Kidney epithelial cell (primary cell): ENCODE measurements around the gene MAP1LC3B2. TPM values are rescaled to one million over a fixed set of nuclear protein-coding genes. Genes with fewer than 3 reads are reported as not detected.

ENCODE experiments used
- DNase-seq: peaks from one replicate; pipeline ENCODE4 v3.0.0-alpha.2; 2010; ENCODE audit warnings: low read depth
- H3K27me3 ChIP-seq: 2 replicates; pipeline ENCODE4 v1.6.0; 2011; ENCODE audit warnings: low read length; ENCODE audit not compliant: control insufficient read depth, insufficient read depth
- H3K36me3 ChIP-seq: 2 replicates; pipeline ENCODE4 v1.5.1; 2011; ENCODE audit warnings: low read length; ENCODE audit not compliant: control insufficient read depth, insufficient read depth
- H3K4me3 ChIP-seq: 2 replicates; pipeline ENCODE4 v1.5.1; 2011; ENCODE audit warnings: low read depth, mild to moderate bottlenecking, control low read depth, low read length
- CTCF ChIP-seq: IDR thresholded peaks from 2 replicates; pipeline ENCODE4 v1.5.1; 2011; ENCODE audit warnings: mild to moderate bottlenecking, moderate library complexity, low read length, control low read depth, inconsistent platforms; ENCODE audit not compliant: insufficient read depth, poor library complexity, severe bottlenecking
- total RNA-seq: library from RNA; depleted of rRNA; stranded (reverse); fragments of >200 nt; gene quantifications from 2 replicates; pipeline ENCODE4 v1.2.3, GENCODE V29; 2015

MAP1LC3B2 gene
- total RNA-seq, 1 donor from 2014 or later, result 1.5 TPM

- no peak for DNase-seq
- Histone ChIP-seq H3K27me3 (peaks cover 2% of the 10 kb centered on the region), H3K4me3 (no peak overlapping the region), H3K36me3 (no peaks in the 10 kb centered on the region)
- no peak for TF ChIP-seq CTCF
Observed at GRCh38 chr12:116520801-116521471, 38.2 kb upstream of the MAP1LC3B2 start.

GRCh38 chr12:116524311-116524710, 34.9 kb upstream of the MAP1LC3B2 start:
- DNase-seq, result no peak
- H3K4me3 ChIP-seq, result no peak overlapping the region
- TF ChIP-seq CTCF, result no peak
- H3K36me3 ChIP-seq, result no peaks in the 10 kb centered on the region
- no peaks in the 10 kb centered on the region for H3K27me3 ChIP-seq

GRCh38 chr12:116524964-116525379, 34.2 kb upstream of the MAP1LC3B2 start:
- no peak for TF ChIP-seq CTCF
- no peaks in the 10 kb centered on the region for H3K36me3 ChIP-seq
- no peak for DNase-seq
- no peaks in the 10 kb centered on the region for H3K27me3 ChIP-seq
- H3K4me3 ChIP-seq, result no peak overlapping the region

DNA sequence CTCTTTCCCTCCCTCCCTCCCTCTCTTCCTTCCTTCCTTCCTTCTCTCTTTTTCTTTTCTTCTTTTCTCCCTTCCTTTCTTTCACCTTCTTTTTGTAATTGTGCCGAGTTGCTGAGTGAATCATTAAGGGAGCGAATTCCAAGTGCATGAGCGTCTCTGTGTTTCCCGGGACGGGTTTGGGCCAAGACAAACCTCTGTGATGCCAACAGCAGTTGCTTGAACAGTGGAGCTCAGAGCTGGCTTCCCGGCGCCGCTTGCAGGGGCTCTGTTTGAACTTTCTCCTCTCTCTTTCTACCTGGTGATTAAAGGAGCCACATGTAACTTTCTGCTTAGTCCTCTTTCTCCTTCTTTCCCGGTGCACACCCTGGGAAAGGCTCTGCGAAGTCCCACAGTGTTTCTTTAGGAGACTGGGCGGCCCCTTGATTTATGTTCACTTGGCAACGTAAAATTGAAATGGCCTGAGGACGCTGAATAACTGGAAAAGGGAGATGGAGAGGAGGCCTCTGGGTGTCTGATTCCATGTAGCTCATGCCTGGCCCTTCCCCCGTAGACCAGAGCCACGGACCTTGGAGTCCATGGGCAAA, 33.7 kb upstream of the MAP1LC3B2 start:
- no peak overlapping the region for H3K4me3 ChIP-seq
- H3K27me3 ChIP-seq, result peaks cover 2% of the 10 kb centered on the region
- no peaks in the 10 kb centered on the region for H3K36me3 ChIP-seq
- DNase-seq, result peak; percentile 76
- no peak for TF ChIP-seq CTCF

- no peak for DNase-seq
- Histone ChIP-seq H3K4me3 (no peak overlapping the region), H3K27me3 (peaks cover 7% of the 10 kb centered on the region), H3K36me3 (no peaks in the 10 kb centered on the region)
- no peak for TF ChIP-seq CTCF
Observed at GRCh38 chr12:116528065-116528464, 31.1 kb upstream of the MAP1LC3B2 start.

GRCh38 chr12:116528498-116528897, 30.7 kb upstream of the MAP1LC3B2 start:
- Histone ChIP-seq H3K36me3 (no peaks in the 10 kb centered on the region), H3K27me3 (peaks cover 7% of the 10 kb centered on the region), H3K4me3 (no peak overlapping the region)
- TF ChIP-seq CTCF, result no peak
- DNase-seq, result no peak
